Type B pancreatic cell (in vitro differentiated cells): ENCODE measurements around the gene ATXN10. TPM values are rescaled to one million over a fixed set of nuclear protein-coding genes. Genes with fewer than 3 reads are reported as not detected.
A peak's percentile ranks its signal among the peaks of the same experiment; 100 is the strongest.

ENCODE experiments used
- DNase-seq: peaks from one replicate; pipeline ENCODE4 v3.0.0; 2021; ENCODE audit warnings: mixed read lengths; ENCODE audit not compliant: unreplicated experiment; ENCODE audit errors: extremely low spot score
- H3K27ac Mint-ChIP-seq: 2 replicates; pipeline ENCODE4 v1.8.0; 2021; ENCODE audit warnings: mild to moderate bottlenecking, mixed read lengths
- H3K27me3 Mint-ChIP-seq: 2 replicates; pipeline ENCODE4 v1.8.0; 2021; ENCODE audit warnings: mixed read lengths
- H3K36me3 Mint-ChIP-seq: 2 replicates; pipeline ENCODE4 v1.8.0; 2021; ENCODE audit warnings: mixed read lengths
- H3K4me1 Mint-ChIP-seq: one replicate; pipeline ENCODE4 v1.8.0; 2021; ENCODE audit warnings: mixed read lengths; ENCODE audit not compliant: unreplicated experiment
- H3K4me3 Mint-ChIP-seq: 2 replicates; pipeline ENCODE4 v1.8.0; 2021; ENCODE audit warnings: mild to moderate bottlenecking, mixed read lengths
- H3K9me3 Mint-ChIP-seq: 2 replicates; pipeline ENCODE4 v1.8.0; 2021; ENCODE audit warnings: mixed read lengths
- CTCF ChIP-seq: fragments of 200-600 bp; sonication (generic); conservative IDR thresholded peaks from 2 replicates; pipeline ENCODE4 v1.5.0; 2021; ENCODE audit warnings: antibody characterized with exemption, mild to moderate bottlenecking
- total RNA-seq: library from RNA; stranded (reverse); gene quantifications from 2 replicates; pipeline ENCODE4 v1.2.1, GENCODE V29; 2021; ENCODE audit warnings: low replicate concordance

The ATXN10 gene
- total RNA-seq, 1 donor from 2014 or later = 182 TPM

GRCh38 chr22:45720839-45721378, 49.3 kb downstream of the ATXN10 start:
- no peak overlapping the region for H3K4me3 Mint-ChIP-seq
- H3K9me3 Mint-ChIP-seq = no peaks in the 10 kb centered on the region
- no peak overlapping the region for H3K27ac Mint-ChIP-seq
- no peaks in the 10 kb centered on the region for H3K27me3 Mint-ChIP-seq
- peaks cover 35% of the 10 kb centered on the region for H3K36me3 Mint-ChIP-seq
- peaks cover 6% of the 10 kb centered on the region for H3K4me1 Mint-ChIP-seq
- no peak for TF ChIP-seq CTCF
- no peak for DNase-seq

DNA sequence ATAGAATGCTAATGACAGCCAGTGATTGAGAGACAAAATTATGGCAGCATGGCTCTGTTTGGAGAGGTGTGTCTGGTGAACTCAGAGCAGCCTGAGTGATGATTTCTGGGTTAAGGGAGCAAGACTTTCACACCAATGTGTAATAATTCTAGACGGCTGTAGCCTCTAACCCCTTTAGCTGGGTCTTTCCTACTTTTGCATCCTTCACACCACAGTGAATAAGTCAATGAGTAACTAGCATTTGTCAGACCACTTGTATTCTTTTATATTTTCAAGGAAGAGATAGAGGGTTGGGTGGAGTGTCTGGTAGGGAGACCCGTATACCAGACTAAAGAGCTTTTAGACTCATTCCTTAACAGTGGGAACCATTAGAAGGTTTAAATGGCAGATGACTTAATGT, 50.4 kb downstream of the ATXN10 start:
- Mint-ChIP-seq H3K27ac (no peak overlapping the region), H3K27me3 (no peaks in the 10 kb centered on the region), H3K9me3 (no peaks in the 10 kb centered on the region)

DNA sequence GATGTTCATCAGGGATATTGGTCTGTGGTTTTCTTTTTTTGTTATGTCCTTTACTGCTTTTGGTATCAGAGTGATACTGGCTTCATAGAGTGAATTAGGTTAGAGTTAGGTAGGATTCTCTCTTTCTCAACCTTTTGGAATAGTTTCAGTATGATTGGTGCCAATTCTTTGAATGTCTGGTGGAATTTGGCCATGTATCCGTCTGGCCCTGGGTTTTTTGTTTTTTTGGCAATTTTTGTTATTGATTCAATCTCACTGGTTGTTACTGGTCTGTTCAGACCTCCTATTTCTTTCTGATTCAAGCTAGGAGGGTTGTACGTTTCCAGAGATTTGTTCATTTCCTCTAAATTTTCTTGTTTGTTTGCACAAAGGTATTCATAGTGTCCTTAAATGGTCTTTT, 54.4 kb downstream of the ATXN10 start:
- peaks cover 27% of the 10 kb centered on the region for H3K36me3 Mint-ChIP-seq
- H3K4me3 Mint-ChIP-seq = no peak overlapping the region
- H3K27ac Mint-ChIP-seq = no peak overlapping the region
- H3K27me3 Mint-ChIP-seq = no peaks in the 10 kb centered on the region
- H3K4me1 Mint-ChIP-seq = peaks cover 6% of the 10 kb centered on the region
- no peak for TF ChIP-seq CTCF
- no peaks in the 10 kb centered on the region for H3K9me3 Mint-ChIP-seq
- no peak for DNase-seq

More for the DNA sequence above, 50.4 kb downstream of the ATXN10 start:
- Mint-ChIP-seq H3K36me3 (peaks cover 35% of the 10 kb centered on the region), H3K4me3 (no peak overlapping the region), H3K4me1 (peaks cover 6% of the 10 kb centered on the region)
- no peak for TF ChIP-seq CTCF
- DNase-seq = no peak

DNA sequence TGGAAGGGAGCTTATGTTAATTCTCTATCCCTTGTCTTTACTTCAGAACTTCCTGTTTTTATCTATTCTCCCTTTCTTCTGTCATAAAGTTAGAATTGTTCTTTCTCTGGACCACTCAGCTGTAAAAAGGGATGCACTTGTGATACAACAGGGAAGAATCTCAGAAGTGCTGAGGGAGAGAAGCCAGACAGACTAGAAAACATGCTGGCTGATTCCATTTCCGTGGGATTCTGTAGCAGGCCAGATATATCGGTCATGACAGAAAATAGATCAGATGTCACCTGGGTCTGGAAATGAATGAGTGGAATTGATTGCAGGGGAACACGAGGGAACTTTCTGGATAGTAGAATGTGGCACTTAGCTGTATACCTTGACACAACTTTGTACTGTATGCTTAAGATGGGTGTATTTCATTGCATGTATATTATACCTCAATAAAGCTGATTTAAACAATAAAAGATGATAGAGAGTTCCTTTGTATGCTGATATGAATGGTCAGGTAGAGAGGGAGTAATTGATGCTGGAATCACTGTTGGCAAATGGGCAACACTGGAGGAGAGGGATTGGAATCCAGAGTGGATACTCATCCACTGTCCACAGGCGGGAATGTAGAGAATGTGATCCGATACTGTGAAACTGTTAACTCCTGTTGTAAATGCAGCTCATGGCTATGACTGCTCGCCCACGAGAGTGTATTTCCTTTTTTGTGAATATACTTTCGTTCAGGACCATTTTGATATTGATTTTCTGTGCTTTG, 59.6 kb downstream of the ATXN10 start:
- Mint-ChIP-seq H3K27ac (peak overlapping the region; percentile 3), H3K27me3 (no peaks in the 10 kb centered on the region), H3K4me1 (peaks cover 9% of the 10 kb centered on the region), H3K9me3 (no peaks in the 10 kb centered on the region), H3K4me3 (no peak overlapping the region), H3K36me3 (peaks cover 13% of the 10 kb centered on the region)
- TF ChIP-seq CTCF = no peak
- no peak for DNase-seq

GRCh38 chr22:45731798-45732495, 60.3 kb downstream of the ATXN10 start:
- peaks cover 9% of the 10 kb centered on the region for H3K4me1 Mint-ChIP-seq
- no peak overlapping the region for H3K4me3 Mint-ChIP-seq
- H3K36me3 Mint-ChIP-seq = peaks cover 13% of the 10 kb centered on the region
- no peak for DNase-seq
- H3K27ac Mint-ChIP-seq = no peak overlapping the region
- no peaks in the 10 kb centered on the region for H3K9me3 Mint-ChIP-seq
- no peaks in the 10 kb centered on the region for H3K27me3 Mint-ChIP-seq
- TF ChIP-seq CTCF = peak; percentile 70
